WTC11 (cell line): ENCODE results near the gene ZNF221.

Experiments used
- ATF6 ChIP-seq: sonication (generic); formaldehyde crosslinking; IDR thresholded peaks from 2 replicates; pipeline ENCODE4 v1.8.1; 2023; ENCODE audit warnings: mild to moderate bottlenecking, missing genetic modification reagents
- IRF2 ChIP-seq: sonication (generic); formaldehyde crosslinking; IDR thresholded peaks from 2 replicates; pipeline ENCODE4 v1.8.0; 2022; ENCODE audit warnings: low read depth, missing genetic modification reagents, borderline replicate concordance
- JUN ChIP-seq: sonication (generic); formaldehyde crosslinking; IDR thresholded peaks from 2 replicates; pipeline ENCODE4 v1.8.0; 2023; ENCODE audit warnings: mild to moderate bottlenecking, missing genetic modification reagents
- RORB ChIP-seq: fragments of 250-450 bp; sonication (Bioruptor Pico); IDR thresholded peaks from 2 replicates; pipeline ENCODE4 v1.9.0; 2021; ENCODE audit warnings: mild to moderate bottlenecking
- SP1 ChIP-seq: sonication (generic); formaldehyde crosslinking; conservative IDR thresholded peaks from 2 replicates; pipeline ENCODE4 v1.8.1; 2022; ENCODE audit warnings: missing genetic modification reagents
- ZNF121 ChIP-seq: sonication (generic); formaldehyde crosslinking; IDR thresholded peaks from 2 replicates; pipeline ENCODE4 v1.8.0; 2023; ENCODE audit warnings: missing genetic modification reagents
- ZNF512 ChIP-seq: sonication (generic); formaldehyde crosslinking; IDR thresholded peaks from 2 replicates; pipeline ENCODE4 v1.8.1; 2022; ENCODE audit warnings: missing genetic modification reagents, borderline replicate concordance
- TF ChIP-seq, protein P1 (sequence below): fragments of 200-600 bp; IDR thresholded peaks from 2 replicates; pipeline ENCODE4 v1.8.0; 2022; ENCODE audit warnings: antibody characterized with exemption

- TF ChIP-seq, protein P1, sequence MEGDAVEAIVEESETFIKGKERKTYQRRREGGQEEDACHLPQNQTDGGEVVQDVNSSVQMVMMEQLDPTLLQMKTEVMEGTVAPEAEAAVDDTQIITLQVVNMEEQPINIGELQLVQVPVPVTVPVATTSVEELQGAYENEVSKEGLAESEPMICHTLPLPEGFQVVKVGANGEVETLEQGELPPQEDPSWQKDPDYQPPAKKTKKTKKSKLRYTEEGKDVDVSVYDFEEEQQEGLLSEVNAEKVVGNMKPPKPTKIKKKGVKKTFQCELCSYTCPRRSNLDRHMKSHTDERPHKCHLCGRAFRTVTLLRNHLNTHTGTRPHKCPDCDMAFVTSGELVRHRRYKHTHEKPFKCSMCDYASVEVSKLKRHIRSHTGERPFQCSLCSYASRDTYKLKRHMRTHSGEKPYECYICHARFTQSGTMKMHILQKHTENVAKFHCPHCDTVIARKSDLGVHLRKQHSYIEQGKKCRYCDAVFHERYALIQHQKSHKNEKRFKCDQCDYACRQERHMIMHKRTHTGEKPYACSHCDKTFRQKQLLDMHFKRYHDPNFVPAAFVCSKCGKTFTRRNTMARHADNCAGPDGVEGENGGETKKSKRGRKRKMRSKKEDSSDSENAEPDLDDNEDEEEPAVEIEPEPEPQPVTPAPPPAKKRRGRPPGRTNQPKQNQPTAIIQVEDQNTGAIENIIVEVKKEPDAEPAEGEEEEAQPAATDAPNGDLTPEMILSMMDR: no peak
- TF ChIP-seq JUN (CRISPR knock-in tag) (no peak), SP1 (CRISPR knock-in tag) (no peak), ZNF512 (CRISPR knock-in tag) (no peak), ZNF121 (CRISPR knock-in tag) (no peak), RORB (no peak), ATF6 (CRISPR knock-in tag) (no peak), IRF2 (CRISPR knock-in tag) (no peak)
Measured at GRCh38 chr19:43940719-43941118, 10.3 kb upstream of the ZNF221 start.
